Measurements from ENCODE around the gene MFNG.

MFNG gene

GRCh38 chr22:37474447-37475090, 11.6 kb downstream of the MFNG start:
- no peaks in the 10 kb centered on the region for H3K4me1 ChIP-seq (ENCODE audit: control insufficient read depth in 1 of 2, insufficient read depth in 1 of 2, low read depth in 1 of 2, low read length in 1 of 2)
- no peaks in the 10 kb centered on the region for H3K9me3 ChIP-seq
- no peaks in the 10 kb centered on the region for H3K27me3 ChIP-seq
- H3K4me3 ChIP-seq (ENCODE audit: low read depth in 1 of 2, low read length in 1 of 2), result no peak overlapping the region
- TF ChIP-seq CTCF (IDR thresholded peaks at IDR 0.05), result no peak
- H3K27ac ChIP-seq, result no peak overlapping the region
- peaks cover 95% of the 10 kb centered on the region for H3K36me3 ChIP-seq

GRCh38 chr22:37473437-37473946, 12.7 kb downstream of the MFNG start:
- H3K9me3 ChIP-seq, result no peaks in the 10 kb centered on the region
- H3K27me3 ChIP-seq, result no peaks in the 10 kb centered on the region
- H3K4me3 ChIP-seq (ENCODE audit: low read depth in 1 of 2, low read length in 1 of 2), result no peak overlapping the region
- peaks cover 93% of the 10 kb centered on the region for H3K36me3 ChIP-seq
- no peaks in the 10 kb centered on the region for H3K4me1 ChIP-seq (ENCODE audit: control insufficient read depth in 1 of 2, insufficient read depth in 1 of 2, low read depth in 1 of 2, low read length in 1 of 2)
- H3K27ac ChIP-seq, result no peak overlapping the region
- no peak for TF ChIP-seq CTCF (IDR thresholded peaks at IDR 0.05)

- H3K4me1 ChIP-seq (ENCODE audit: control insufficient read depth in 1 of 2, insufficient read depth in 1 of 2, low read depth in 1 of 2, low read length in 1 of 2), result no peaks in the 10 kb centered on the region
- peaks cover 85% of the 10 kb centered on the region for H3K36me3 ChIP-seq
- no peaks in the 10 kb centered on the region for H3K9me3 ChIP-seq
- H3K27me3 ChIP-seq, result no peaks in the 10 kb centered on the region
- H3K27ac ChIP-seq, result no peak overlapping the region
- H3K4me3 ChIP-seq (ENCODE audit: low read depth in 1 of 2, low read length in 1 of 2), result no peak overlapping the region
- TF ChIP-seq CTCF (IDR thresholded peaks at IDR 0.05), result peak; percentile 46
Observed at GRCh38 chr22:37472418-37473006, 13.7 kb downstream of the MFNG start.

- no peak for TF ChIP-seq CTCF (IDR thresholded peaks at IDR 0.05)
- no peaks in the 10 kb centered on the region for H3K9me3 ChIP-seq
- no peak overlapping the region for H3K4me3 ChIP-seq (ENCODE audit: low read depth in 1 of 2, low read length in 1 of 2)
- peaks cover 82% of the 10 kb centered on the region for H3K36me3 ChIP-seq
- H3K4me1 ChIP-seq (ENCODE audit: control insufficient read depth in 1 of 2, insufficient read depth in 1 of 2, low read depth in 1 of 2, low read length in 1 of 2), result no peaks in the 10 kb centered on the region
- H3K27me3 ChIP-seq, result no peaks in the 10 kb centered on the region
- H3K27ac ChIP-seq, result no peak overlapping the region
Observed at GRCh38 chr22:37471727-37472417, 14.3 kb downstream of the MFNG start.

GRCh38 chr22:37470087-37470445, 16.1 kb downstream of the MFNG start:
- no peaks in the 10 kb centered on the region for H3K9me3 ChIP-seq
- no peak for TF ChIP-seq CTCF (IDR thresholded peaks at IDR 0.05)
- no peaks in the 10 kb centered on the region for H3K4me1 ChIP-seq (ENCODE audit: control insufficient read depth in 1 of 2, insufficient read depth in 1 of 2, low read depth in 1 of 2, low read length in 1 of 2)
- H3K27ac ChIP-seq, result no peak overlapping the region
- H3K36me3 ChIP-seq, result peaks cover 80% of the 10 kb centered on the region
- no peaks in the 10 kb centered on the region for H3K27me3 ChIP-seq
- no peak overlapping the region for H3K4me3 ChIP-seq (ENCODE audit: low read depth in 1 of 2, low read length in 1 of 2)
